ENCODE data around the gene GALNT17.

DNA sequence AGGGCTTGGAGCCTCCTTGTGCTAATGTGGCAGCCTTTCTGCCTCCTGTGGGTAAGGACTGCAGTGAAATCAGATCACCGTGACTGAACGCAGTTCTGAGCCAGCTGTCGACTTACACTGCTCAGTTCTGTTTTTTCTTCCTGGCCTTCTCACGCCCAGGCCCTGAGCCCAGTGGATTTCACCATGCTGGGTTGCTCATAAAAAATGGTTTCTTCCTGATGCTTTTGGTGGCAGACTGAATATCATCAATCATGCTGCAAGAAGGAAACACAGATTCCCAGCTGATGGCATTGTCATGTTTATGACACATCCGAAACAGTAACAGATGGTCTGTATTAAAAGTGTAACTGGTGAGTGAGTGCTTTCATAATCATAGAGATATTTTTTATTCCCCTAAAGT lies 389.6 kb downstream of the GALNT17 start:
- TF ChIP-seq CTCF (IDR thresholded peaks at IDR 0.05; ENCODE audit: poor library complexity, severe bottlenecking) (no peak), EZH2 (IDR thresholded peaks at IDR 0.05; ENCODE audit: borderline replicate concordance, insufficient read depth, low read length, poor library complexity, severe bottlenecking) (no peak), POLR2AphosphoS5 (IDR thresholded peaks at IDR 0.05) (no peak), RAD21 (conservative IDR thresholded peaks at IDR 0.05) (no peak)

Data from neural cell (in vitro differentiated cells).